Loucy (cell line): ENCODE data around the gene B3GLCT.
"Not testable (repeated sequence)": the region's sequence is repeated elsewhere in the genome, so short reads cannot be mapped to it uniquely, and the experiment has no call there.

ENCODE experiments used
- H2AFZ ChIP-seq: fragments of 200-600 bp; sonication (generic); 2 replicates; pipeline ENCODE4 v1.6.0; 2016; ENCODE audit warnings: antibody characterized with exemption, mild to moderate bottlenecking, low read length, moderate library complexity
- H3F3A ChIP-seq: fragments of 200-600 bp; 2 replicates; pipeline ENCODE4 v1.6.0; 2016; ENCODE audit warnings: antibody characterized with exemption, low read depth, mild to moderate bottlenecking
- H3K27me3 ChIP-seq: fragments of 200-600 bp; sonication (generic); 2 replicates; pipeline ENCODE4 v1.6.1; 2014; ENCODE audit warnings: low read length, mild to moderate bottlenecking; ENCODE audit not compliant: insufficient read depth, poor library complexity, severe bottlenecking
- H3K36me3 ChIP-seq: fragments of 200-600 bp; sonication (generic); 2 replicates; pipeline ENCODE4 v1.6.1; 2016; ENCODE audit warnings: low read length; ENCODE audit not compliant: insufficient read depth
- H3K4me1 ChIP-seq: fragments of 200-600 bp; sonication (generic); 2 replicates; pipeline ENCODE4 v1.5.1; 2014; ENCODE audit warnings: low read length, mild to moderate bottlenecking; ENCODE audit not compliant: insufficient read depth, poor library complexity, severe bottlenecking
- H3K4me2 ChIP-seq: fragments of 200-600 bp; sonication (generic); 2 replicates; pipeline ENCODE4 v1.6.0; 2014; ENCODE audit warnings: antibody characterized with exemption, low read length, low read depth, mild to moderate bottlenecking; ENCODE audit not compliant: poor library complexity, severe bottlenecking
- H3K4me3 ChIP-seq: fragments of 200-600 bp; sonication (generic); 2 replicates; pipeline ENCODE4 v1.5.1; 2014; ENCODE audit warnings: low read length, mild to moderate bottlenecking, mixed read lengths; ENCODE audit not compliant: poor library complexity, severe bottlenecking
- H3K79me2 ChIP-seq: fragments of 200-600 bp; sonication (generic); 2 replicates; pipeline ENCODE4 v1.6.1; 2014; ENCODE audit warnings: low read length; ENCODE audit not compliant: insufficient read depth
- H3K9ac ChIP-seq: fragments of 200-600 bp; sonication (generic); 2 replicates; pipeline ENCODE4 v1.6.0; 2014; ENCODE audit warnings: mild to moderate bottlenecking, low read depth, low read length, moderate library complexity; ENCODE audit not compliant: poor library complexity, severe bottlenecking
- H3K9me2 ChIP-seq: fragments of 200-600 bp; sonication (generic); replicated peaks from 2 replicates; pipeline ENCODE4 v1.6.1; 2016; ENCODE audit warnings: low read depth, low read length, mixed read lengths
- H3K9me3 ChIP-seq: fragments of 200-600 bp; sonication (generic); 2 replicates; pipeline ENCODE4 v1.6.1; 2014; ENCODE audit warnings: mild to moderate bottlenecking, antibody characterized with exemption, low read length, low read depth; ENCODE audit not compliant: insufficient read depth
- H4K20me1 ChIP-seq: fragments of 200-600 bp; sonication (generic); 2 replicates; pipeline ENCODE4 v1.6.0; 2014; ENCODE audit warnings: antibody characterized with exemption, low read length, mild to moderate bottlenecking; ENCODE audit not compliant: insufficient read depth, poor library complexity, severe bottlenecking
- CTCF ChIP-seq: fragments of 200-600 bp; sonication (generic); conservative IDR thresholded peaks from 2 replicates; pipeline ENCODE4 v1.5.1; 2014; ENCODE audit warnings: mild to moderate bottlenecking, antibody characterized with exemption, low read length
- EZH2phosphoT487 ChIP-seq: fragments of 200-600 bp; IDR thresholded peaks from 2 replicates; pipeline ENCODE4 v1.6.1; 2018; ENCODE audit warnings: antibody characterized with exemption, mild to moderate bottlenecking, moderate library complexity, borderline replicate concordance

Gene B3GLCT

GRCh38 chr13:31334994-31335557 is 135.3 kb downstream of the B3GLCT start:
- no peak overlapping the region for H2AFZ ChIP-seq
- H3K79me2 ChIP-seq, result no peaks in the 10 kb centered on the region
- H3K27me3 ChIP-seq, result no peaks in the 10 kb centered on the region
- no peaks in the 10 kb centered on the region for H3K9me2 ChIP-seq
- TF ChIP-seq EZH2phosphoT487 (no peak), CTCF (no peak)
- H3K9me3 ChIP-seq, result no peaks in the 10 kb centered on the region
- H3F3A ChIP-seq, result no peaks in the 10 kb centered on the region
- no peak overlapping the region for H3K4me3 ChIP-seq
- no peak overlapping the region for H3K4me2 ChIP-seq
- H4K20me1 ChIP-seq, result no peaks in the 10 kb centered on the region
- H3K9ac ChIP-seq, result no peak overlapping the region
- peaks cover 6% of the 10 kb centered on the region; the same call in 1 of the 2 replicates for H3K36me3 ChIP-seq
- H3K4me1 ChIP-seq, result no peaks in the 10 kb centered on the region

- H3K9me2 ChIP-seq, H3K79me2 ChIP-seq, H3K4me3 ChIP-seq, H2AFZ ChIP-seq, H3K9me3 ChIP-seq, H3K4me1 ChIP-seq, H3F3A ChIP-seq, H3K36me3 ChIP-seq, H3K9ac ChIP-seq, H3K4me2 ChIP-seq, H4K20me1 ChIP-seq, H3K27me3 ChIP-seq: not testable (repeated sequence)
Observed at GRCh38 chr13:31339616-31340015, 139.8 kb downstream of the B3GLCT start.

GRCh38 chr13:31340848-31341247 is 141.1 kb downstream of the B3GLCT start:
- H3K4me3 ChIP-seq, H3K36me3 ChIP-seq, H3K4me1 ChIP-seq, H3K27me3 ChIP-seq, H3K9ac ChIP-seq, H3K9me3 ChIP-seq, H3F3A ChIP-seq, H3K9me2 ChIP-seq, H3K4me2 ChIP-seq, H3K79me2 ChIP-seq, H2AFZ ChIP-seq, H4K20me1 ChIP-seq: not testable (repeated sequence)

- TF ChIP-seq EZH2phosphoT487, result no peak
- TF ChIP-seq CTCF, result no peak
- Histone ChIP-seq H3K9me2 (no peaks in the 10 kb centered on the region), H3K27me3 (no peaks in the 10 kb centered on the region), H3K4me2 (no peak overlapping the region), H3K4me1 (no peaks in the 10 kb centered on the region), H3K4me3 (no peak overlapping the region), H3K36me3 (no peaks in the 10 kb centered on the region), H3F3A (no peaks in the 10 kb centered on the region), H3K9me3 (no peaks in the 10 kb centered on the region), H2AFZ (no peak overlapping the region), H3K9ac (no peak overlapping the region), H4K20me1 (no peaks in the 10 kb centered on the region), H3K79me2 (no peaks in the 10 kb centered on the region)
Observed at GRCh38 chr13:31346891-31347290, 147.1 kb downstream of the B3GLCT start.
